NCI-H1105 treated with DMSO at 0.1 percent for 48 hours (cell line): ENCODE data around the gene IFRD1.

Source experiments
- DNase-seq: peaks from one replicate; lab custom pipeline; 2025; lab: John Stamatoyannopoulos, UW

IFRD1 gene

GRCh38 chr7:112520787-112521186 lies 70.5 kb downstream of the IFRD1 start:
- DNase-seq = no peak

GRCh38 chr7:112521942-112522341 lies 71.7 kb downstream of the IFRD1 start:
- no peak for DNase-seq

DNA sequence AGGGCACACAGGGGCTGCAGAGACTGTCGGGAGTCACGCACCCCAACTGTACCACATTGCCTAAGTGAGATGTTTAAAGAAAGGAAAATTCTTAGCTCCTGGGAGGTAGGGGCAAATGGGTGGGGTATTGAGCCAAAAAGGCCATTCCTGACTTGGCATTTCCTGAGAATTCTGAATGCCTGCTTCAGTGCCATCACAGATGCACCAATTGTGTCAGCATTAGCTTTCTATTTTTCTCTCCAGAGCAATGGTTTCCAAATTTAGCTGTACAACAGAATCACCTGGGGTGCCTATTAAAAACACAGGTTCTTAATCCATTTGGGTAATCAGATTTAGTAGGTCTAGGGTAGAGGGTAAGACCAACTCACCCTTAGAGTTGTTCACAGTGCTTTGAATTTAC lies 73.6 kb downstream of the IFRD1 start:
- DNase-seq = no peak
